OCI-LY7 (cell line): ENCODE results near the gene MYO18B. TPM values are rescaled to one million over a fixed set of nuclear protein-coding genes. Genes with fewer than 3 reads are reported as not detected.
A peak's percentile ranks its signal among the peaks of the same experiment; 100 is the strongest.

Experiments
- BruUV-seq: library from RNA; stranded (reverse); fragments of 400-500 nt; replicated peaks from 2 replicates; lab custom pipeline; 2021; lab: Mats Ljungman, UMichigan
- CTCF ChIA-PET: fragments of 300-600 bp; sonication (Branson Sonifier 250); formaldehyde crosslinking; loops from one replicate; lab custom pipeline; 2022; ENCODE audit warnings: antibody characterized with exemption; ENCODE audit not compliant: unreplicated experiment; lab: Charles Lee
- POLR2A ChIA-PET: fragments of 300-600 bp; sonication (Branson Sonifier 250); formaldehyde crosslinking; loops from one replicate; lab custom pipeline; 2022; ENCODE audit warnings: antibody characterized with exemption; lab: Charles Lee
- DNase-seq: peaks from one replicate; pipeline ENCODE4 v3.0.0-alpha.2; 2015; ENCODE audit warnings: low spot score
- H2AFZ ChIP-seq: fragments of 200-600 bp; sonication (generic), shearing (Covaris generic); 2 replicates; pipeline ENCODE4 v1.6.1; 2014; ENCODE audit warnings: mild to moderate bottlenecking, antibody characterized with exemption, low read length, moderate library complexity
- H3K27ac ChIP-seq: fragments of 200-600 bp; sonication (generic); 2 replicates; pipeline ENCODE4 v1.5.1; 2014; ENCODE audit warnings: mixed run types, low read depth, mild to moderate bottlenecking, moderate library complexity, low read length, inconsistent platforms; ENCODE audit not compliant: poor library complexity, severe bottlenecking
- H3K36me3 ChIP-seq: fragments of 200-600 bp; sonication (generic); 2 replicates; pipeline ENCODE4 v1.6.1; 2014; ENCODE audit warnings: mild to moderate bottlenecking, antibody characterized with exemption, low read length, moderate library complexity, mixed read lengths; ENCODE audit not compliant: insufficient read depth
- H3K4me1 ChIP-seq: fragments of 200-600 bp; sonication (generic); 2 replicates; pipeline ENCODE4 v1.5.1; 2014; ENCODE audit warnings: mild to moderate bottlenecking, low read length; ENCODE audit not compliant: insufficient read depth, poor library complexity, severe bottlenecking
- H3K4me2 ChIP-seq: fragments of 200-600 bp; sonication (generic); 2 replicates; pipeline ENCODE4 v1.6.1; 2014; ENCODE audit warnings: mild to moderate bottlenecking, low read length
- H3K4me3 ChIP-seq: fragments of 200-600 bp; sonication (generic); 2 replicates; pipeline ENCODE4 v1.5.1; 2014; ENCODE audit warnings: mild to moderate bottlenecking, low read depth, low read length; ENCODE audit not compliant: poor library complexity, severe bottlenecking
- H3K79me2 ChIP-seq: fragments of 200-600 bp; sonication (generic); 2 replicates; pipeline ENCODE4 v1.6.1; 2016; ENCODE audit warnings: low read depth, mild to moderate bottlenecking, low read length, moderate library complexity, mixed read lengths; ENCODE audit not compliant: insufficient read depth
- H3K9me2 ChIP-seq: fragments of 200-600 bp; sonication (generic); 2 replicates; pipeline ENCODE4 v1.6.1; 2016; ENCODE audit warnings: mild to moderate bottlenecking, low read length, mixed read lengths; ENCODE audit not compliant: insufficient read depth
- H3K9me3 ChIP-seq: fragments of 200-600 bp; sonication (generic); 2 replicates; pipeline ENCODE4 v1.6.1; 2014; ENCODE audit warnings: mild to moderate bottlenecking, mixed run types, low read length, mixed read lengths
- H4K20me1 ChIP-seq: fragments of 200-600 bp; sonication (generic); 2 replicates; pipeline ENCODE4 v1.6.1; 2014; ENCODE audit warnings: mild to moderate bottlenecking, antibody characterized with exemption, low read length, moderate library complexity, mixed read lengths; ENCODE audit not compliant: insufficient read depth
- EZH2phosphoT487 ChIP-seq: fragments of 200-600 bp; sonication (generic); IDR thresholded peaks from 2 replicates; pipeline ENCODE4 v1.6.1; 2018; ENCODE audit warnings: low read depth, borderline replicate concordance, mild to moderate bottlenecking, mixed run types, antibody characterized with exemption, low read length, moderate library complexity, mixed read lengths
- intact Hi-C: fragments of 100-400 bp; cut with micrococcal nuclease; formaldehyde crosslinking; loops from one replicate; pipeline ENCODE4 v1.10.0; 2022; ENCODE audit not compliant: unreplicated experiment
- total RNA-seq, 2 experiments: library from RNA; depleted of rRNA in 1 of 2; stranded (reverse); fragments of >200 nt in 1 of 2; shearing (Covaris generic) in 1 of 2; gene quantifications; 2 replicates each; pipeline ENCODE4 v1.2.3, GENCODE V29; 2014 to 2022
- TF ChIP-seq, protein P1 (sequence below): fragments of 200-600 bp; sonication (generic); conservative IDR thresholded peaks from 2 replicates; pipeline ENCODE4 v1.5.1; 2014; ENCODE audit warnings: mild to moderate bottlenecking, antibody characterized with exemption, low read length, moderate library complexity, mixed read lengths

The MYO18B gene
- total RNA-seq, 2 experiments from 2014 or later, result not detected

DNA sequence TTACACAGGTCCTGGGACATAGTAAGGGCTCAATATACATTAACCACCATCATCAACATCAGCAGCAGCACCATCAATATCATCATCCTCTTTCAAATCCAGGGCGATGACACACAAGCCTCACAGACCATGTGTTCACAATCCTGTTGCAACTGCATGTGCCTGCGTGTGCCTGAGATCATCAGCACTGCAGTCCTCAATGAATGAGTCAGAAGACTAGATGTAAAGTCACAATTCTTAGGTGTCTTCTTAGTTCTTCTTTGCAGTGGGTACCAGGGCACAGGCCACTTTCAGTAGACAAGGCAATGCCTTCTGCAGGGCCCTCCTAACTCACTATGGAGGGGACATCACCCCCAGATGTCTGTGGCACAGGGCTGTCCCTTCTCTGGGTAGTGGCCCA is 111.1 kb downstream of the MYO18B start:
- Histone ChIP-seq H3K4me2 (no peak overlapping the region), H3K4me1 (no peaks in the 10 kb centered on the region), H3K79me2 (no peaks in the 10 kb centered on the region), H3K4me3 (no peak overlapping the region), H3K9me3 (no peaks in the 10 kb centered on the region), H3K36me3 (no peaks in the 10 kb centered on the region), H3K9me2 (no peaks in the 10 kb centered on the region), H3K27ac (no peak overlapping the region), H4K20me1 (no peaks in the 10 kb centered on the region), H2AFZ (no peak overlapping the region)
- no peak for DNase-seq
- TF ChIP-seq EZH2phosphoT487, result no peak
- TF ChIP-seq, protein P1, sequence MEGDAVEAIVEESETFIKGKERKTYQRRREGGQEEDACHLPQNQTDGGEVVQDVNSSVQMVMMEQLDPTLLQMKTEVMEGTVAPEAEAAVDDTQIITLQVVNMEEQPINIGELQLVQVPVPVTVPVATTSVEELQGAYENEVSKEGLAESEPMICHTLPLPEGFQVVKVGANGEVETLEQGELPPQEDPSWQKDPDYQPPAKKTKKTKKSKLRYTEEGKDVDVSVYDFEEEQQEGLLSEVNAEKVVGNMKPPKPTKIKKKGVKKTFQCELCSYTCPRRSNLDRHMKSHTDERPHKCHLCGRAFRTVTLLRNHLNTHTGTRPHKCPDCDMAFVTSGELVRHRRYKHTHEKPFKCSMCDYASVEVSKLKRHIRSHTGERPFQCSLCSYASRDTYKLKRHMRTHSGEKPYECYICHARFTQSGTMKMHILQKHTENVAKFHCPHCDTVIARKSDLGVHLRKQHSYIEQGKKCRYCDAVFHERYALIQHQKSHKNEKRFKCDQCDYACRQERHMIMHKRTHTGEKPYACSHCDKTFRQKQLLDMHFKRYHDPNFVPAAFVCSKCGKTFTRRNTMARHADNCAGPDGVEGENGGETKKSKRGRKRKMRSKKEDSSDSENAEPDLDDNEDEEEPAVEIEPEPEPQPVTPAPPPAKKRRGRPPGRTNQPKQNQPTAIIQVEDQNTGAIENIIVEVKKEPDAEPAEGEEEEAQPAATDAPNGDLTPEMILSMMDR, result no peak
- intact Hi-C loops, result no loop called here
- BruUV-seq, result no TSS peak
- ChIA-PET POLR2A (interaction anchor here (0.6 kb wide), 1 partner anchor 19 kb away, joined by 3 read pairs; no protein-coding TSS in a partner anchor), CTCF (no interaction called here)

DNA sequence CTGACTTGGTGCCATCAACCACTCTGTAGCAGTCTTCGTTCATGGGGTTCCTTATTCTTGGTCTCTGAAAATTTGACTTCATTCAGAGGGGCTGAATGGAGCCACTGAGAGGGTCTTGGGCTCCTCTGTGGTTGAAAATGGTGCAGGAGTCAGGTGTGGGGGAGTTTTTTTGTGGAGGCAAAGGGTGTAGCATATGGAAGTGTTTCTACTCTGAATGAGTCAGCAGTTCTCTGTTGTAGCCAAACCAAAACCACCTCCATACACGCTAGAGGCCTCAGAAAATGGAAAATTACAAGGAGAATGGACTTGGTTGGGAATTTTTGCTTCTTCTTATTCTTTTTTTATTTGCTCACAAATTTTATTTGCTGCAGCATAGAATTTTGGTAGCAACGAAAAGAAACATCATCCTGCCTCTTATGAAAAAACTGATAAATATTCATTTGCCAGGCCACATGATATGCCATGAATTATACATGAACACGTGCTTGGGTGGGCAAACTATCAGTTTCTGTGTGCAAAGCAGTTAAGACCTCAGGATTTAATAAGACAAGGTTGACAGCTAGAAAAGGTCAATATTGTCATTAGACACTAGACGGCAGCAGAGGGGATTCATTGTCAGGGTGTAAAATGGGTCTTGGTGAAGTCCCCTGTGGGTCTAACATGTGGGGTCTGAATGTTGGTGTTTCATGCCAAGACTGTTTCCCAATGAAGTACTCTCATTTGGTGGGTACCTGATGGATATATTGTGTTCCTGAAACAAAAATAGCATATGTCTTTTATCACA is 111.7 kb downstream of the MYO18B start:
- Histone ChIP-seq H3K4me3 (no peak overlapping the region), H2AFZ (no peak overlapping the region), H3K36me3 (no peaks in the 10 kb centered on the region), H3K4me2 (no peak overlapping the region), H3K9me3 (no peaks in the 10 kb centered on the region), H3K9me2 (no peaks in the 10 kb centered on the region), H3K4me1 (no peaks in the 10 kb centered on the region), H3K79me2 (no peaks in the 10 kb centered on the region), H3K27ac (no peak overlapping the region), H4K20me1 (no peaks in the 10 kb centered on the region)
- intact Hi-C loops, result no loop called here
- DNase-seq, result peak; percentile 19
- ChIA-PET CTCF (no interaction called here), POLR2A (no interaction called here)
- TF ChIP-seq, protein P1, result peak; percentile 75
- no peak for TF ChIP-seq EZH2phosphoT487
- no TSS peak for BruUV-seq

DNA sequence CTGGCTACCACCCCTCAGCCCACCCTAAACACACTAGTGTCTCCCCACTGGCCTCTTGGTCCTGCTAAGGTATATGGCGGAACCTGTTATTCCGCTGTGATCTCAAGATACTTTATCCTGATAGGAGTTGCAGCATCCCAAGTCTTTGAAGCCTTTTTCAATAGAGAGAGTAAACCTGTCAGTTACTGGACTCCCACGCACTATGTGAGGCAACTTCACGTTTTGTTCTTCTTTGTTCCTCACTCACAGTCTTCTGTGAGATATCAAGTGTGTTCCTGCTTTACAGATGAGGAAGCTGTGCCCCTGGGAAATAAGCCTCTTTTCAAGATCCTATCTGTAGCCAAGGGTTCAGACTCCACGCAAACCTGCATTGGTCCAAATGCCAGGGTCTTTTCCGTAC is 127.8 kb downstream of the MYO18B start:
- Histone ChIP-seq H3K9me3 (no peaks in the 10 kb centered on the region), H3K27ac (no peak overlapping the region), H2AFZ (no peak overlapping the region), H3K4me3 (no peak overlapping the region), H3K4me1 (no peaks in the 10 kb centered on the region), H3K36me3 (no peaks in the 10 kb centered on the region), H4K20me1 (no peaks in the 10 kb centered on the region), H3K79me2 (no peaks in the 10 kb centered on the region), H3K4me2 (no peak overlapping the region), H3K9me2 (no peaks in the 10 kb centered on the region)
- no peak for TF ChIP-seq EZH2phosphoT487
- TF ChIP-seq, protein P1, result no peak
- no TSS peak for BruUV-seq
- DNase-seq, result no peak
- intact Hi-C loops, result no loop called here
- ChIA-PET CTCF (no interaction called here), POLR2A (no interaction called here)
